HL-60 (cell line): Measurements from ENCODE around the gene THRB.

ENCODE experiments used
- DNase-seq, 2 experiments: peaks; one replicate each; pipeline ENCODE4 v3.0.0-alpha.2; 2010 to 2020; ENCODE audit warnings: low read depth in 1 of 2, low spot score in 1 of 2
- H3K27ac ChIP-seq: fragments of 250-450 bp; sonication (Bioruptor Pico); replicated peaks from 2 replicates; pipeline ENCODE4 v1.5.1; 2020; ENCODE audit warnings: mild to moderate bottlenecking, moderate library complexity
- H3K27me3 ChIP-seq: fragments of 250-450 bp; sonication (Bioruptor Pico); 2 replicates; pipeline ENCODE4 v1.5.1; 2021; ENCODE audit warnings: mild to moderate bottlenecking, moderate library complexity; ENCODE audit not compliant: insufficient read depth, poor library complexity, severe bottlenecking
- H3K4me3 ChIP-seq: replicated peaks from 2 replicates; pipeline ENCODE4 v1.5.1; 2011; ENCODE audit warnings: mild to moderate bottlenecking, control low read depth, low read length; ENCODE audit not compliant: insufficient read depth
- CTCF ChIP-seq: IDR thresholded peaks from one replicate; pipeline ENCODE4 v1.5.1; 2011; ENCODE audit warnings: low read length, control low read depth, inconsistent platforms; ENCODE audit not compliant: insufficient read depth
- GABPA ChIP-seq: IDR thresholded peaks from 2 replicates; pipeline ENCODE4 v1.6.1; 2012; ENCODE audit warnings: low read depth
- POLR2AphosphoS5 ChIP-seq: IDR thresholded peaks from 2 replicates; pipeline ENCODE4 v1.6.1; 2012; ENCODE audit warnings: low read depth
- REST ChIP-seq: IDR thresholded peaks from 2 replicates; pipeline ENCODE4 v1.6.1; 2012; ENCODE audit warnings: low read depth; ENCODE audit not compliant: insufficient replicate concordance
- SPI1 ChIP-seq: IDR thresholded peaks from 2 replicates; pipeline ENCODE4 v1.6.1; 2012; ENCODE audit warnings: low read depth, mild to moderate bottlenecking, borderline replicate concordance

Gene THRB

GRCh38 chr3:24253336-24253735 lies 241.3 kb downstream of the THRB start:
- no peak overlapping the region for H3K27ac ChIP-seq
- H3K27me3 ChIP-seq, result peaks cover 4% of the 10 kb centered on the region
- no peak overlapping the region for H3K4me3 ChIP-seq
- TF ChIP-seq SPI1 (no peak), CTCF (no peak), REST (no peak), POLR2AphosphoS5 (no peak), GABPA (no peak)
- DNase-seq, result no peak

GRCh38 chr3:24249523-24249922 lies 245.1 kb downstream of the THRB start:
- Histone ChIP-seq H3K27ac (no peak overlapping the region), H3K27me3 (peaks cover 4% of the 10 kb centered on the region), H3K4me3 (no peak overlapping the region)
- DNase-seq, result no peak
- no peak for TF ChIP-seq REST
- TF ChIP-seq CTCF, result no peak
- TF ChIP-seq POLR2AphosphoS5, result no peak
- TF ChIP-seq SPI1, result no peak
- TF ChIP-seq GABPA, result no peak

- DNase-seq, result no peak
- TF ChIP-seq SPI1 (no peak), CTCF (no peak)
- H3K27me3 ChIP-seq, result peaks cover 2% of the 10 kb centered on the region
- no peak overlapping the region for H3K27ac ChIP-seq
- no peak overlapping the region for H3K4me3 ChIP-seq
These were observed 249.6 kb downstream of the THRB start for GRCh38 chr3:24245056-24245455.

- DNase-seq, result no peak
- H3K27me3 ChIP-seq, result no peaks in the 10 kb centered on the region
- TF ChIP-seq POLR2AphosphoS5 (no peak), CTCF (no peak), GABPA (no peak), SPI1 (no peak), REST (no peak)
- H3K27ac ChIP-seq, result no peak overlapping the region
- no peak overlapping the region for H3K4me3 ChIP-seq
These were observed 250.2 kb downstream of the THRB start for GRCh38 chr3:24244491-24244890.
